ENCODE results near the gene PDE4A. TPM values are rescaled to one million over a fixed set of nuclear protein-coding genes. Genes with fewer than 3 reads are reported as not detected.
"Not testable (repeated sequence)": the region's sequence is repeated elsewhere in the genome, so short reads cannot be mapped to it uniquely, and the experiment has no call there.

The PDE4A gene
- polyA plus RNA-seq, 2 of the 4 experiments (the other 2 are of a cell fraction): 1.2 to 3.7 TPM

DNA sequence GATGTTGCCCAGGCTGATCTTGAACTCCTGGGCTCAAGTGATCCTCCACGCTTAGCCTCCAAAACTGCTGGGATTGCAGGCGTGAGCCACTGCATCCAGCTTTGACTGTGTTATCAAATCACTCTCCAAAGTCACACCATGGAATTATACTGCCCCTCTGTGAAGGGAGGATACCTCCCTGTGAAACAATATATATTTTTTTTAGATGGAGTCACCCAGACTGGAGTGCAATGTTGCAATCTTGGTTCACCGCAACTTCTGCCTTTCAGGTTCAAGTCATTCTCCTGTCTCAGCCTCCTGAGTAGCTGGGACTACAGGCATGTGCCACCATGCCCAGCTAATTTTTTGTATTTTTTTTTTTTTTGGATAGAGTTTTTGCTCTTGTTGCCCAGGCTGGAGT is 47.6 kb upstream of the PDE4A start:
- no peak overlapping the region for H3K27ac ChIP-seq
- no peak overlapping the region for H3K4me2 ChIP-seq
- no peak for FAIRE-seq
- no peak overlapping the region for H3K4me3 ChIP-seq
- peaks cover 12% of the 10 kb centered on the region for H3K9me3 ChIP-seq
- H3K4me1 ChIP-seq: no peaks in the 10 kb centered on the region
- TF ChIP-seq EHF (CRISPR knock-in tag; IDR thresholded peaks at IDR 0.05) (no peak), NPAS2 (CRISPR knock-in tag; IDR thresholded peaks at IDR 0.05; ENCODE audit: borderline replicate concordance) (no peak), BHLHE40 (IDR thresholded peaks at IDR 0.05; ENCODE audit: low read depth, low read length) (no peak), MAZ (IDR thresholded peaks at IDR 0.05; ENCODE audit: borderline replicate concordance, low read depth, low read length) (no peak), HOXB5 (CRISPR knock-in tag; IDR thresholded peaks at IDR 0.05) (no peak), CBX2 (IDR thresholded peaks at IDR 0.05; ENCODE audit: borderline replicate concordance, low read depth) (no peak), TP53 (CRISPR knock-in tag; IDR thresholded peaks at IDR 0.05) (no peak), PHF8 (IDR thresholded peaks at IDR 0.05; ENCODE audit: borderline replicate concordance, low read depth) (no peak), TFCP2L1 (CRISPR knock-in tag; IDR thresholded peaks at IDR 0.05) (no peak), POLR2AphosphoS2 (conservative IDR thresholded peaks at IDR 0.05; ENCODE audit: low read length) (no peak), FOSB (CRISPR knock-in tag; IDR thresholded peaks at IDR 0.05) (no peak), NFE2L2 (conservative IDR thresholded peaks at IDR 0.05; ENCODE audit: low read length) (no peak), JUN (IDR thresholded peaks at IDR 0.05) (no peak), RAD21 (conservative IDR thresholded peaks at IDR 0.05 in 1 of 2, IDR thresholded peaks at IDR 0.05 in 1 of 2) (no peak)
- TF ChIP-seq, protein P1, sequence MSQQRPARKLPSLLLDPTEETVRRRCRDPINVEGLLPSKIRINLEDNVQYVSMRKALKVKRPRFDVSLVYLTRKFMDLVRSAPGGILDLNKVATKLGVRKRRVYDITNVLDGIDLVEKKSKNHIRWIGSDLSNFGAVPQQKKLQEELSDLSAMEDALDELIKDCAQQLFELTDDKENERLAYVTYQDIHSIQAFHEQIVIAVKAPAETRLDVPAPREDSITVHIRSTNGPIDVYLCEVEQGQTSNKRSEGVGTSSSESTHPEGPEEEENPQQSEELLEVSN (IDR thresholded peaks at IDR 0.05; ENCODE audit: borderline replicate concordance, low read depth): no peak
- TF ChIP-seq, protein P2, sequence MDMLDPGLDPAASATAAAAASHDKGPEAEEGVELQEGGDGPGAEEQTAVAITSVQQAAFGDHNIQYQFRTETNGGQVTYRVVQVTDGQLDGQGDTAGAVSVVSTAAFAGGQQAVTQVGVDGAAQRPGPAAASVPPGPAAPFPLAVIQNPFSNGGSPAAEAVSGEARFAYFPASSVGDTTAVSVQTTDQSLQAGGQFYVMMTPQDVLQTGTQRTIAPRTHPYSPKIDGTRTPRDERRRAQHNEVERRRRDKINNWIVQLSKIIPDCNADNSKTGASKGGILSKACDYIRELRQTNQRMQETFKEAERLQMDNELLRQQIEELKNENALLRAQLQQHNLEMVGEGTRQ (IDR thresholded peaks at IDR 0.05): no peak
- POLR2A ChIA-PET: no interaction called here
- 92% methylated on average over 3 of the region's 3 CpGs for WGBS (ENCODE audit: missing lambda C conversion rate)
- ATAC-seq: no peak
- DNase-seq (ENCODE audit: low read depth in 1 of 2, low spot score in 1 of 2): no peak
- CTCF ChIA-PET: interaction anchor here (1.6 kb wide), 1 partner anchor 103 kb away, joined by 4 read pairs; no protein-coding TSS in a partner anchor

DNA sequence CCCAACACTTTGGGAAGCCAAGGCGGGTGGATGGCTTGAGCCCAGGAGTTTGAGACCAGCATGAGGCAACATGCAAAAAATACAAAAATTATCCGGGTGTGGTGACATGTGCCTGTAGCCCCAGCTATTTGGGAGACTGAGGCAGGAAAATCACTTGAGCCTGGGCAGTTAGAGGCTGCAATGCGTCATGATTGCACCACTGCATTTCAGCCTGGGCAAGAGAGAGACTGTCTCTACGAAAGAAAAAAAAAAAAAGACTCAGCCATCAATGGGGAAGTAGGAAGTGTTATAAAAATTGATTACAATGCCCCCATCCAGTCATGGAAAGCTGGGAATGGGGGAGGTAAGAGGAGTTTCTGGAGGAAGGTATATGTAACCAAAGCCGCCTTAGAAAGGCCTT is 45.4 kb upstream of the PDE4A start:
- Histone ChIP-seq H3K27ac (no peak overlapping the region), H3K4me1 (0 out of 3 replicates have a peak, but pooled peaks cover 4% of the 10 kb centered on the region), H3K4me2 (no peak overlapping the region), H3K9me3 (no peaks in the 10 kb centered on the region), H3K4me3 (no peak overlapping the region)
- ChIA-PET CTCF (interaction anchor here (0.6 to 1.1 kb wide), 4 partner anchors 55 to 120 kb away, joined by 3 to 6 read pairs (median 3); no protein-coding TSS in a partner anchor), POLR2A (no interaction called here)
- FAIRE-seq (no peak), DNase-seq (ENCODE audit: low read depth in 1 of 2, low spot score in 1 of 2) (no peak), ATAC-seq (no peak)
- TF ChIP-seq HOXB13 (CRISPR knock-in tag; IDR thresholded peaks at IDR 0.05; ENCODE audit: low read depth) (no peak), EHMT2 (IDR thresholded peaks at IDR 0.05; ENCODE audit: low read depth) (no peak), CEBPB (IDR thresholded peaks at IDR 0.05) (no peak), TP53 (CRISPR knock-in tag; IDR thresholded peaks at IDR 0.05) (no peak), POLR2A (IDR thresholded peaks at IDR 0.05; ENCODE audit: low read length) (no peak), FOSB (CRISPR knock-in tag; IDR thresholded peaks at IDR 0.05) (no peak), FOXS1 (CRISPR knock-in tag; IDR thresholded peaks at IDR 0.05) (no peak), EP300 (IDR thresholded peaks at IDR 0.05) (no peak), SREBF2 (IDR thresholded peaks at IDR 0.05) (no peak), HOXA7 (CRISPR knock-in tag; IDR thresholded peaks at IDR 0.05) (no peak), CHD2 (IDR thresholded peaks at IDR 0.05; ENCODE audit: low read length, partially characterized antibody) (no peak), ZFP36 (IDR thresholded peaks at IDR 0.05; ENCODE audit: borderline replicate concordance, partially characterized antibody) (no peak), PHF8 (IDR thresholded peaks at IDR 0.05; ENCODE audit: borderline replicate concordance, low read depth) (no peak), BHLHE40 (IDR thresholded peaks at IDR 0.05; ENCODE audit: low read depth, low read length) (no peak)
- TF ChIP-seq, protein P3, sequence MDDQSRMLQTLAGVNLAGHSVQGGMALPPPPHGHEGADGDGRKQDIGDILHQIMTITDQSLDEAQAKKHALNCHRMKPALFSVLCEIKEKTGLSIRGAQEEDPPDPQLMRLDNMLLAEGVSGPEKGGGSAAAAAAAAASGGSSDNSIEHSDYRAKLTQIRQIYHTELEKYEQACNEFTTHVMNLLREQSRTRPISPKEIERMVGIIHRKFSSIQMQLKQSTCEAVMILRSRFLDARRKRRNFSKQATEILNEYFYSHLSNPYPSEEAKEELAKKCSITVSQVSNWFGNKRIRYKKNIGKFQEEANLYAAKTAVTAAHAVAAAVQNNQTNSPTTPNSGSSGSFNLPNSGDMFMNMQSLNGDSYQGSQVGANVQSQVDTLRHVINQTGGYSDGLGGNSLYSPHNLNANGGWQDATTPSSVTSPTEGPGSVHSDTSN (IDR thresholded peaks at IDR 0.05): no peak
- TF ChIP-seq, protein P4, sequence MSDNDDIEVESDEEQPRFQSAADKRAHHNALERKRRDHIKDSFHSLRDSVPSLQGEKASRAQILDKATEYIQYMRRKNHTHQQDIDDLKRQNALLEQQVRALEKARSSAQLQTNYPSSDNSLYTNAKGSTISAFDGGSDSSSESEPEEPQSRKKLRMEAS (IDR thresholded peaks at IDR 0.05): no peak
- WGBS (ENCODE audit: missing lambda C conversion rate): 94% methylated on average over 5 of the region's 5 CpGs

DNA sequence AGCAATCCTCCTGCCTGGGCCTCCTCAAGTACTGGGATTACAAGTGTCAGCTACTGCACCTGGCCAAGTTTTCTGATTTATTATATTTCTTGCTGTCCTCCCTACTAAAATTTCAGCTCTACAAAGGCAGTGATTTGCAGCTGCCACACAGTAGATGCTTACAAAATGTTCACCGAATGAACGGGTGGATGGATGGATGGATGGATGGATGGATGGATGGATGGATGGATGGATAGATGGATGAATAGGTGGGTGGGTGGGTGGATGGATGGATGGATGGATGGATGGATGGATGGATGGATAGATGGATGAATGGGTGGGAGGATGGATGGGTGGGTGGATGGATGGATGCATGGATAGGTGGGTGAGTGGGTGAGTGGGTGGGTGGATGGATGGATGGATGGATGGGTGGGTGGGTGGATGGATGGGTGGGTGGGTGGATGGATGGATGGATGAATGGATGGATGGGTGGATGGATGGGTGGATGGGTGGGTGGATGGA is 43.1 kb upstream of the PDE4A start:
- H3K4me3 ChIP-seq; H3K4me2 ChIP-seq; H3K27ac ChIP-seq; H3K4me1 ChIP-seq; POLR2A ChIA-PET; DNase-seq (ENCODE audit: low read depth in 1 of 2, low spot score in 1 of 2); H3K9me3 ChIP-seq; FAIRE-seq; ATAC-seq: not testable (repeated sequence)
- CTCF ChIA-PET: interaction anchor here (2.6 kb wide), 1 partner anchor 14 kb away, joined by 7 read pairs; no protein-coding TSS in a partner anchor
- WGBS (ENCODE audit: missing lambda C conversion rate): 94% methylated on average over 2 of the region's 2 CpGs

Data from A549 (cell line).